ENCODE results near the gene CACNA1S. TPM values are rescaled to one million over a fixed set of nuclear protein-coding genes. Genes with fewer than 3 reads are reported as not detected.
A peak's percentile ranks its signal among the peaks of the same experiment; 100 is the strongest.

Gene CACNA1S
- total RNA-seq, 1 experiment from 2014 or later: not detected

DNA sequence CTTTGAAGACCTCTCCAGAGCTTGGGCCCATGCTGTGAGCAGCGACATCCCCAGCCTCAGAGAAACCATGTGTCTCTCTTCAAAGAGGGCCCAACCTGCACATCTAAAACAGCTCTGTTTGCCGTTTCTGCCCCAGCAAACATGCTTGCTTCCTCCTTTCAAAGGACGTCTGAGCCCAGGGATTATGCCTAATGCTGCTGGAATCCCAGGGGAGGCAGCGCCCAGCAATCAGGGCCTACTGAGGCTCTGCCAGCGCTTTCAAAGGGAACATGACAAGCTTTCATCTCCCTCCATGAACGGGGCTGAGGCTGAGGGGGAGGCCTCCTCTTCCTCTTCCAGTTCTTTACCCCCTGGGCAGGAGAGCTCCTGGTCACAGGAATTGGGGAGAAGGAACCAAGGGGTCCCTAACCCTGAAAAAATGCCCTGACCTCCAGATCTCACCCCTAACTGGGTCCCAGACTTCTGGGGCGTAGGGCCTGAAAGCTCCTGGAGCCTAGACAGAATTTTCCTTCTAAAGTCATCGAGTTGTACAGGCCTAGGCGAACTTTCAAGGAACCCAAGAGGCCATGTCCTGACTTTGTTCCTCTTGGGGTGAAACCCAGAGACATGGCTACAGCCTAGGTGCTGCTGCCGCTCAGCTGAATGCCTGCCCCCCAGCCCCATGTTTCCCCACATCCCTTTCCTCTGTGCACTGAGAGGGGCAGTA lies 28.2 kb upstream of the CACNA1S start:
- DNase-seq (ENCODE audit: low spot score): no peak

- no peak for DNase-seq (ENCODE audit: low spot score)
Measured at GRCh38 chr1:201139756-201140155, 27.5 kb upstream of the CACNA1S start.

DNA sequence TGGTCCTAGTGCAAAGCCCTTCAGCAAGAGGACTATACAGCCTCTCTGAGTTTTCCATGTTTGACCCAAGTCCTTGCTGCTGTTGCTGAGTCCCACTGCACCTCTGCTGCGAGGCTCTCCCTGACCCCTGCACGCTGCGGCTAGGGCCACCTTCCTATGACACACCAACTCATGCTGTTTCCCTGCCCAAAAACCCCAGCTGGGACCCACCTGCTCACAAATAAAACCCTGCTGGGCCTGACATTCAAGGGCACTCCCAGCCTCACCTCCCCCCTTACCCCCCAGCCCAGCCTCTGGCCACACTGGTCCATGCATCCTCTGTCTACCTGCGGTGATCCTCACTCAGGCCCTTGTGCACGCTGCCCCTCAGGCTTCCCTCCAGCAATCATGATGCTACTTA lies 27.1 kb upstream of the CACNA1S start:
- DNase-seq (ENCODE audit: low spot score): no peak

GRCh38 chr1:201138311-201138840 lies 26.1 kb upstream of the CACNA1S start:
- no peak for DNase-seq (ENCODE audit: low spot score)

- DNase-seq (ENCODE audit: low spot score): peak; percentile 95
Measured at GRCh38 chr1:201137579-201138310, 25.5 kb upstream of the CACNA1S start.

DNA sequence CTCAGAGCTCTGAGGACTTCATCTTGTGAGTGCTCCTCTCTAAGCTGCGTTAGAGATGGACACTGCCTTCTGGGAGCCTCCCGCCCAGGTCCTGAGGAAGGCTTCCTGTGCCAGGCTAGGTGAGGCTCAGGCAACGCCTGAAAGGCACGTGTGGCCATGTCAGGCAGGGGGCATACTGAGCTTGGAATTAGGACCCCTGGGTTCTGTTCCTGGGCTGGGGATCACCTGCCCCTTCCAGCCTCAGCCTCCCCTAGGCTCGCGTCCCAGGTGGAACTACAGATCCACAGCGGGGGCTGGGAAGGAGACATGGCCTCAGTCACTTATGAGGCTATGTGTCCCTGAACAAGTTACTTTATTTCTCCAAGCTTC lies 24.8 kb upstream of the CACNA1S start:
- no peak for DNase-seq (ENCODE audit: low spot score)

GRCh38 chr1:201136355-201137023 lies 24.3 kb upstream of the CACNA1S start:
- no peak for DNase-seq (ENCODE audit: low spot score)

- DNase-seq (ENCODE audit: low spot score): no peak
Measured at GRCh38 chr1:201134405-201134804, 22.2 kb upstream of the CACNA1S start.

GRCh38 chr1:201131398-201131797 lies 19.2 kb upstream of the CACNA1S start:
- no peak for DNase-seq (ENCODE audit: low spot score)

- no peak for DNase-seq (ENCODE audit: low spot score)
Measured at GRCh38 chr1:201128962-201129361, 16.7 kb upstream of the CACNA1S start.

GRCh38 chr1:201128476-201128875 lies 16.2 kb upstream of the CACNA1S start:
- DNase-seq (ENCODE audit: low spot score): no peak

DNA sequence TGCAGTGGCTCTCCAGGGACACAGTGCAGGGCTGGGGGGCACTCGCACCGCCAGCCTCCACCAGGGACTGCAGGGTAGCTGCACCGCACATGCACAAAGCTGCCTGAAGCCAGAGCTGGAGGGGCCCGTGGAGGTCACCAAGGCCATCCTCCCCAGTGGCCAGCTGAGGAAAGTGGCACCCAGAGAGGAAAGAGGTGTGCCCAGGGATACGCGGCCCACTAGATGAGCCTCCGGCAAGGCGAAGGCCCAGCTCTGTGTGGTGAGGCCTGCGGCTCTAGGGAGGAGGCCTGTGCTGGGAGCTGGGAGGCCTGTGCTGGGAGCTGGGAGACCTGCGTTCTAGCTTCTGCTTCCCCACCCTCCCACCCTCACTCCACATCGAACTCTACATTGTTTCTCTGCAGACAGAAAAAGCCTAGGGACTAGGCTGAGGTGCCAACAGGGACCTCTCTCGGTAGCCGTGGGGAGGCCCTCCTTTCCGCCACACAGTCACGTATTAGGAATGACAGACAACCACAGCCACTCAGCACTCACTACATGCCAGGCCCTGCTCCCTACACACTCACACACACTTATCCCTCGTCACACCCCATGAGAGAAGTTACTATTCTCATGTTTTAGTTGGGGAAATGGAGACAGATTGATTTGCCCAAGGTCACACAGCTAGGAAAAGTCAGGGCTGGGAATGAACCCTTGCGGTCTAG lies 15.7 kb upstream of the CACNA1S start:
- no peak for DNase-seq (ENCODE audit: low spot score)

GRCh38 chr1:201126832-201127754 lies 14.9 kb upstream of the CACNA1S start, which contains the start of gene ASCL5:
TSS of gene ASCL5 (minus strand) at chr1:201127184. CDS start at chr1:201115372, 11,812 bp downstream.
- DNase-seq (ENCODE audit: low spot score): peak; percentile 87

DNA sequence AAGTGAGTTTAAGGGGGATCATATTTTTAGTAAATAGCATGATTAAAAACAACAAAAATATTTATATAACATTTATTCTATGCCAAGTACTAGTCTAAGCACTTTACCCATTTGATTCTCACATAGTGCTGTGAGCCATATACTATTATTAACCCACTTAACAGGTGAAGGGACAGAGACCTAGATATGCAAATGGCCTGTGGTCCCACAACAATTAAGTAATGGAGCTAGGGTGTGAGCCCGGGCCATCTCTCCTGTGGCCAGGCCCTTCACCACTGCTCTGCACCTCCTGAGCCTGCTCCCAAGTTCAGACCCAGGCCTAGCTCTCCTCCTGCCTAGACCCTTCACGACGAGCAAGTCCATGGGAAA lies 14.2 kb upstream of the CACNA1S start:
- DNase-seq (ENCODE audit: low spot score): no peak

- DNase-seq (ENCODE audit: low spot score): no peak
Measured at GRCh38 chr1:201125800-201126199, 13.6 kb upstream of the CACNA1S start.

GRCh38 chr1:201125019-201125418 lies 12.8 kb upstream of the CACNA1S start:
- no peak for DNase-seq (ENCODE audit: low spot score)

GRCh38 chr1:201123866-201124265 lies 11.6 kb upstream of the CACNA1S start:
- no peak for DNase-seq (ENCODE audit: low spot score)

DNA sequence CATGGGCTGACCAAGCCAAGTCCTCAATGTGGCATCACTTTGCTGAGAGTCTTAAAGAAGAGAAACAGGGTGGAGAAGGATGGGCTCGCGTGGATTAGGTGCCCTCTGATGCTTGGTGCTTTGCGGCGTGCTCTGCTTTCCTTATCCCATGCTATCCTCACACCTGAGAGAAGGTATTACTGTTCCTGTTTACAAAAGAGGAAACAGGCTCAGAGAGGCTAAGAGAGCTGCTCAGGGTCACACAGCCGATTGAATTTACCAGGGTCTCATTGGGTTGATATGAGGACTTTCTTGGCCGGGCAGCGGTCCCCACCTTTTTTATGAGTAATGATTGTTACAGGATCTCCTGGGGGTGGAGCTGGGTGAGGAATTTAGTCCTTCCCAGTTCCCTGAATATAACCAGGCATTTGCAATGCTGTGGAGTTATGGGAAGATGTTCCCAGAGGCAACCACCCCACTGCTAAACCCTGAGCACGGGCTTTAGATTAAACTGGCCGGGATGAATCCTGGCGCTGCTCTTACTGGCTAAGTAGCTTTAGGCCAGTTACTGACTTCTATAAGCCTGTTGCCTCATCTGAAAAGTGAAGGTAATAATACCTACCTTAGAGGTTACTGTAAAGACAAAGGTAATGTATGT lies 10.2 kb upstream of the CACNA1S start:
- no peak for DNase-seq (ENCODE audit: low spot score)

GRCh38 chr1:201119206-201120197 lies 7.3 kb upstream of the CACNA1S start:
- peak; percentile 23 for DNase-seq (ENCODE audit: low spot score)
